ENCODE data around the gene TRAF4.

DNA sequence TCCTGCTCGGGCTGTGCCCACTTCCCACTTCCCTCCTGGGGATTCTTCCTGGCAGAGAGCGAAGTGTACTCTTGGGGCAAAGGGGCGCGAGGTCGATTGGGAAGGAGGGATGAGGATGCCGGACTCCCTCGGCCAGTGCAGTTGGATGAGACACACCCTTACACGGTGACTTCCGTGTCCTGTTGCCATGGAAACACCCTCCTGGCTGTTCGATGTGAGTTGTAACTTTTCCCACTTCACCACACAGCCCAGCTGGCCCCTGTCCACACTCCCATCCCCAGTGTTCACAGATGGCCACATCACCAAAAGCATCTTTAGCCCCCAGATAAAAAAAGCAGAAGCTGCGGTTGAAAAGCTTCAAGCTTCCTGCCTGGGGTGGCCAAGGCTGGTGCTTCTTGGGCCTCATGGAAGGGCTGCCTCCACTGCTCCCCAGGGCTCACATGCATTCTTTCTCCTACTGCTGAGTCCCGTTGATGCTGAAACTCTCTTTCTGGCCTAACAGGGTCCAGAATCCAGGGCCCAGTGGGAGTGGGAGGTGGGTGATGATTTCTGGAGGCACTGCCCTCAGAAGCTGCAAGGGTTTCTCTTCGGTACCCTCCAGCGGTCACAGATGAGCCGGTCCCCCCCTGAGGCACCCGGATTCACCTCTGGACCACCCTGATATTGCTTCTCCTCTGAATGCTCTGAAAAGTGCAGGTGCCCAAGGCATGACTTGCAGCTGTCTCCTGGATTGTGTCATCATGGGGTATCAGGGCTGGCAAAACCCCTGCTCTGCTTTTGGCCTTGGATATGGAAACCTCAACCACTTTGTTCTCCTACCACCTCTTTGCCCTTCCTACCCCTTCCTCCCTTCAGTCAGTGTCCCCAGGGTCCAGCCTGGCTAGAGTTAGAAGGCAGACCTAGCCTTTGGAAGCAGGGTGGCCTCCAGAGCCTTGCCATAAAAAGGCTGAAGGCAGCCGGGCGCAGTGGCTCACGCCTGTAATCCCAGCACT, 2.2 kb upstream of the TRAF4 start:
- TF ChIP-seq, protein P1, sequence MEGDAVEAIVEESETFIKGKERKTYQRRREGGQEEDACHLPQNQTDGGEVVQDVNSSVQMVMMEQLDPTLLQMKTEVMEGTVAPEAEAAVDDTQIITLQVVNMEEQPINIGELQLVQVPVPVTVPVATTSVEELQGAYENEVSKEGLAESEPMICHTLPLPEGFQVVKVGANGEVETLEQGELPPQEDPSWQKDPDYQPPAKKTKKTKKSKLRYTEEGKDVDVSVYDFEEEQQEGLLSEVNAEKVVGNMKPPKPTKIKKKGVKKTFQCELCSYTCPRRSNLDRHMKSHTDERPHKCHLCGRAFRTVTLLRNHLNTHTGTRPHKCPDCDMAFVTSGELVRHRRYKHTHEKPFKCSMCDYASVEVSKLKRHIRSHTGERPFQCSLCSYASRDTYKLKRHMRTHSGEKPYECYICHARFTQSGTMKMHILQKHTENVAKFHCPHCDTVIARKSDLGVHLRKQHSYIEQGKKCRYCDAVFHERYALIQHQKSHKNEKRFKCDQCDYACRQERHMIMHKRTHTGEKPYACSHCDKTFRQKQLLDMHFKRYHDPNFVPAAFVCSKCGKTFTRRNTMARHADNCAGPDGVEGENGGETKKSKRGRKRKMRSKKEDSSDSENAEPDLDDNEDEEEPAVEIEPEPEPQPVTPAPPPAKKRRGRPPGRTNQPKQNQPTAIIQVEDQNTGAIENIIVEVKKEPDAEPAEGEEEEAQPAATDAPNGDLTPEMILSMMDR (IDR thresholded peaks at IDR 0.05) = no peak
- TF ChIP-seq POLR2A (IDR thresholded peaks at IDR 0.05) (no peak), POLR2AphosphoS5 (IDR thresholded peaks at IDR 0.05) (no peak)
